Muscle layer of duodenum (tissue), 2 donors: Measurements from ENCODE around the gene PHLDB3.
"Not testable (repeated sequence)": the region's sequence is repeated elsewhere in the genome, so short reads cannot be mapped to it uniquely, and the experiment has no call there.

Experiments
- H3K27ac ChIP-seq: one replicate; pipeline ENCODE4 v1.7.0; 2013; ENCODE audit warnings: mild to moderate bottlenecking, low read length
- H3K27me3 ChIP-seq: one replicate; pipeline ENCODE4 v1.7.0; 2013; ENCODE audit warnings: low read depth, mild to moderate bottlenecking, control low read depth, low read length
- H3K36me3 ChIP-seq, 2 donors: one replicate each; pipeline ENCODE4 v1.7.0; 2013; ENCODE audit warnings: low read length in 2 of 2, control low read depth in 1 of 2, mild to moderate bottlenecking in 1 of 2; ENCODE audit not compliant: insufficient read depth in 2 of 2, control insufficient read depth in 1 of 2
- H3K4me1 ChIP-seq, 2 donors: one replicate each; pipeline ENCODE4 v1.7.0; 2013; ENCODE audit warnings: low read length in 2 of 2, mild to moderate bottlenecking in 2 of 2, control low read depth in 1 of 2, moderate library complexity in 1 of 2; ENCODE audit not compliant: insufficient read depth in 2 of 2, control insufficient read depth in 1 of 2
- H3K4me3 ChIP-seq, 2 donors: one replicate each; pipeline ENCODE4 v1.7.0; 2013; ENCODE audit warnings: low read length in 2 of 2, low read depth in 1 of 2, mild to moderate bottlenecking in 1 of 2
- H3K9me3 ChIP-seq, 2 donors: one replicate each; pipeline ENCODE4 v1.7.0; 2013; ENCODE audit warnings: low read length in 2 of 2, control low read depth in 1 of 2, mild to moderate bottlenecking in 1 of 2; ENCODE audit not compliant: control insufficient read depth in 1 of 2
- donor health status: healthy.

PHLDB3 gene

DNA sequence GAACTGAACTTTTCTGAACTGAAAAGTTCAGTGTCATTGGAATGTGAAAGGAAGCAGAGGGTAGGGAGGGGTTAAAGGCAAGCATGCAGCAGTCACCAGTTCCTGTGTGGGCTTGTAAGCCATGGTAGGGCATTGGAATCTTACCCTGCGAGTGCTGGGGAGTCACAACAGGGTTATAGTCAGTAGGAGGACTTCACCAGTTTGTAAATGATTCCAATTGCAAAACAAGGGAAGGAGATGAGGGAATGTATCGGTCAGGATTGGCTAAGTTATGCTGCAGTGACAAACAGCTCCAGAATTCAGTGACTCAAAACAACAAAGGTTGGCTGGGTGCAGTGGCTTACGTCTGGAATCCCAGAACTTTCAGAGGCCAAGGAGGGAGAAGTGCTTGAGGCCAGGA, 52.0 kb downstream of the PHLDB3 start:
- Histone ChIP-seq H3K36me3 (no peaks in the 10 kb centered on the region), H3K4me1 (peaks cover 0 to 9% of the 10 kb centered on the region in 2 donors), H3K27me3 (no peaks in the 10 kb centered on the region), H3K4me3 (no peak overlapping the region), H3K9me3 (peaks cover 0 to 3% of the 10 kb centered on the region in 2 donors), H3K27ac (no peak overlapping the region)

GRCh38 chr19:43450545-43450997, 54.0 kb downstream of the PHLDB3 start:
- H3K36me3 ChIP-seq: no peaks in the 10 kb centered on the region
- H3K27ac ChIP-seq: no peak overlapping the region
- H3K4me1 ChIP-seq: peaks cover 0 to 11% of the 10 kb centered on the region in 2 donors
- H3K27me3 ChIP-seq: no peaks in the 10 kb centered on the region
- no peak overlapping the region for H3K4me3 ChIP-seq
- peaks cover 0 to 3% of the 10 kb centered on the region in 2 donors for H3K9me3 ChIP-seq

- no peak overlapping the region for H3K27ac ChIP-seq
- H3K4me3 ChIP-seq: no peak overlapping the region
- H3K36me3 ChIP-seq: no peaks in the 10 kb centered on the region
- H3K9me3 ChIP-seq: peaks cover 0 to 3% of the 10 kb centered on the region in 2 donors
- H3K4me1 ChIP-seq: peaks cover 0 to 5% of the 10 kb centered on the region in 2 donors
- H3K27me3 ChIP-seq: no peaks in the 10 kb centered on the region
These were observed 56.9 kb downstream of the PHLDB3 start for GRCh38 chr19:43447655-43448054.

- Histone ChIP-seq H3K27ac (no peak overlapping the region), H3K4me3 (no peak overlapping the region), H3K36me3 (no peaks in the 10 kb centered on the region), H3K9me3 (no peaks in the 10 kb centered on the region), H3K4me1 (peaks cover 0 to 5% of the 10 kb centered on the region in 2 donors), H3K27me3 (no peaks in the 10 kb centered on the region)
These were observed 57.6 kb downstream of the PHLDB3 start for GRCh38 chr19:43446746-43447489.

DNA sequence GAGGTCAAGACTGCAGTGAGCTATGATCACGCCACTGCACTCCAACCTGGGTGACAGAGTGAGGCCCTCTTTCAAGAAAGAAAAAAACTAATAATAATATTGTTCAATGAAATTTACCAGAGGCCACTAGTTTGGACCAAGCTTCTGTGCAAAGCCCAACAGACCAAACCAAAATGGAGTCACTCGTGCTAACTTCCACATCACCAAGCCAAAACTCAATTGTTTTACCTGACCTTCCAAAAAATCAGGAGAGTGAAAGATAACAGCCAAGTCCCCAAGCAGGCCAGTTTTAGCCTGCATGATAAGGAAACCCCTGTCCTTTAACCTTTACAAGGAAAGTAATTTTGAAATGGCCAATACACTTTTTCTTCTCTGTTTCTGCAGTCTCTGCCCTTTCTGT, 59.1 kb downstream of the PHLDB3 start:
- H3K27ac ChIP-seq: no peak overlapping the region
- H3K4me1 ChIP-seq: peaks cover 0 to 5% of the 10 kb centered on the region in 2 donors

GRCh38 chr19:43444531-43445287, 59.8 kb downstream of the PHLDB3 start:
- no peaks in the 10 kb centered on the region for H3K36me3 ChIP-seq
- H3K4me3 ChIP-seq: no peak overlapping the region
- no peak overlapping the region for H3K27ac ChIP-seq
- H3K27me3 ChIP-seq: no peaks in the 10 kb centered on the region
- H3K4me1 ChIP-seq: peaks cover 0 to 5% of the 10 kb centered on the region in 2 donors
- H3K9me3 ChIP-seq: no peaks in the 10 kb centered on the region

More for the DNA sequence above, 59.1 kb downstream of the PHLDB3 start:
- Histone ChIP-seq H3K36me3 (no peaks in the 10 kb centered on the region), H3K4me3 (no peak overlapping the region), H3K27me3 (no peaks in the 10 kb centered on the region), H3K9me3 (no peaks in the 10 kb centered on the region)

- not testable (repeated sequence) for H3K4me3 ChIP-seq, H3K36me3 ChIP-seq, H3K9me3 ChIP-seq, H3K27ac ChIP-seq, H3K27me3 ChIP-seq, H3K4me1 ChIP-seq
These were observed 60.5 kb downstream of the PHLDB3 start for GRCh38 chr19:43444091-43444490.

- Histone ChIP-seq H3K27ac (no peak overlapping the region), H3K27me3 (no peaks in the 10 kb centered on the region), H3K36me3 (no peaks in the 10 kb centered on the region), H3K4me3 (no peak overlapping the region), H3K9me3 (no peaks in the 10 kb centered on the region), H3K4me1 (peaks cover 0 to 5% of the 10 kb centered on the region in 2 donors)
These were observed 62.8 kb downstream of the PHLDB3 start for GRCh38 chr19:43441716-43442115.

DNA sequence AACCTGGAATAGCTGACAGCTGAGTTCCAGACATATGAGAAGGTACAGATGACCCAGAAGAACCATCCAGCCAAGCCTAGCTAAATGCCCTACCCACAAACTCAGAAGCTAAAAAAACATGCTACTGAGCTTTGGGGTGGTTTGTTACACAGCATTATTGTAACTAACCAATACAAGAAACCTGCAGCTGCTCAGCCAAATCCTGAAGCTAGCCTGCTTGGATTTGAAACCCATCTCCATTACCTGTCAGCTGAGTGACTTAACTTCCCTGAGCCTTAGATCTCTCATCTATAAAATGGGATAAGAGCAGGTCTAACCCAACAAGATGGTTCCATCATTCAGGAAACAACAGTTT, 64.9 kb downstream of the PHLDB3 start:
- H3K4me3 ChIP-seq: no peak overlapping the region
- H3K9me3 ChIP-seq: no peaks in the 10 kb centered on the region
- no peaks in the 10 kb centered on the region for H3K36me3 ChIP-seq
- H3K27me3 ChIP-seq: no peaks in the 10 kb centered on the region
- H3K4me1 ChIP-seq: peaks cover 0 to 5% of the 10 kb centered on the region in 2 donors
- H3K27ac ChIP-seq: no peak overlapping the region

DNA sequence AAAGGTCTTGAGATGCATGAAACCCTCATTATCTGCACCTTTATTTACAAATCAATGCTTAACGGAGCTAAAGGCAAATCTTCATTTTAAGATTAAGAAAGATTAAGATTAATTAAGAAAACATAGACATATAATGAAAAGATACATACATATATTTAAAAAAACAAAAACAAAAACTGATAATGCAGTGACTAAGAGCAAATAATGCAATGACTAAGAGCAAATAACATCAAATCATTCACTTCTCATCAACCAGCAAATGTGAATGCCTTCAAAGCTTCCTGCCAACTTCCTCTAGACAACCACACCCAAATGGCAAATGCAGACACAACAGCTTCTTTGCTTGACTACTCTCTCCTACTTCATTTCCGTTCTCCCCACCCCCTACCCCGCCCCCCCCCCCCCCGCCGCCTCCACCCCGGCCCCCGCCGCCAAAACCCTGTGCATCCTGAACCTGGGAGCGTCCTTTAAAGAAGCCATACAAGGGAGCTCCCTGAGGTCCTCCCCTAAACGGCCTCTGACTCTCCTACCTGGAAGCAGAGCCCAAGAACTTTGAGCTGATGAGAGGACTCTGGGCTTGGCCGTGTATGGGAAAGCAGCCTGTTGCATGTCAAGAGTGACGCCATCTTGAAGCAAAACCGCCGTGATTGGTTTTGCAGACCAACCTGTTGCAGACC, 65.4 kb downstream of the PHLDB3 start:
- Histone ChIP-seq H3K36me3 (no peaks in the 10 kb centered on the region), H3K4me1 (peaks cover 0 to 5% of the 10 kb centered on the region in 2 donors), H3K27me3 (no peaks in the 10 kb centered on the region), H3K9me3 (no peaks in the 10 kb centered on the region), H3K4me3 (no peak overlapping the region), H3K27ac (peak overlapping the region; percentile 45)

GRCh38 chr19:43438291-43439031, 66.1 kb downstream of the PHLDB3 start:
- Histone ChIP-seq H3K9me3 (no peaks in the 10 kb centered on the region), H3K27ac (peak overlapping the region; percentile 45), H3K36me3 (no peaks in the 10 kb centered on the region), H3K4me1 (peaks cover 0 to 5% of the 10 kb centered on the region in 2 donors), H3K4me3 (peak overlapping the region in 1 of 2 donors; percentile 28), H3K27me3 (no peaks in the 10 kb centered on the region)
